ENCODE results near the gene DIS3L2.

Gene DIS3L2

GRCh38 chr2:231929961-231930592 lies 31.4 kb upstream of the DIS3L2 start:
- DNase-seq (ENCODE audit: low read depth), result no peak
- no peak overlapping the region for H3K4me3 ChIP-seq (replicated peaks; ENCODE audit: low read depth, low read length)
- peak; percentile 38 for TF ChIP-seq CTCF (IDR thresholded peaks at IDR 0.05; ENCODE audit: low read length, missing control alignments)

- no peak for TF ChIP-seq CTCF (IDR thresholded peaks at IDR 0.05; ENCODE audit: low read length, missing control alignments)
- peak; percentile 29 for DNase-seq (ENCODE audit: low read depth)
Observed at GRCh38 chr2:231930593-231931281, 30.8 kb upstream of the DIS3L2 start.

GRCh38 chr2:231931481-231931915 lies 30.0 kb upstream of the DIS3L2 start:
- no peak for DNase-seq (ENCODE audit: low read depth)

More at GRCh38 chr2:231930593-231931281, 30.8 kb upstream of the DIS3L2 start:
- H3K4me3 ChIP-seq (replicated peaks; ENCODE audit: low read depth, low read length), result no peak overlapping the region

GRCh38 chr2:231932711-231932970 lies 28.9 kb upstream of the DIS3L2 start:
- DNase-seq (ENCODE audit: low read depth), result no peak
- no peak overlapping the region for H3K4me3 ChIP-seq (replicated peaks; ENCODE audit: low read depth, low read length)
- TF ChIP-seq CTCF (IDR thresholded peaks at IDR 0.05; ENCODE audit: low read length, missing control alignments), result no peak

More at GRCh38 chr2:231931481-231931915, 30.0 kb upstream of the DIS3L2 start:
- H3K4me3 ChIP-seq (replicated peaks; ENCODE audit: low read depth, low read length), result no peak overlapping the region
- TF ChIP-seq CTCF (IDR thresholded peaks at IDR 0.05; ENCODE audit: low read length, missing control alignments), result no peak

- no peak for DNase-seq (ENCODE audit: low read depth)
- TF ChIP-seq CTCF (IDR thresholded peaks at IDR 0.05; ENCODE audit: low read length, missing control alignments), result no peak
- no peak overlapping the region for H3K4me3 ChIP-seq (replicated peaks; ENCODE audit: low read depth, low read length)
Observed at GRCh38 chr2:231932985-231933915, 28.3 kb upstream of the DIS3L2 start.

GRCh38 chr2:231933916-231934401 lies 27.6 kb upstream of the DIS3L2 start:
- TF ChIP-seq CTCF (IDR thresholded peaks at IDR 0.05; ENCODE audit: low read length, missing control alignments), result no peak
- no peak for DNase-seq (ENCODE audit: low read depth)
- no peak overlapping the region for H3K4me3 ChIP-seq (replicated peaks; ENCODE audit: low read depth, low read length)
